ENCODE measurements around the gene PITPNB. TPM values are rescaled to one million over a fixed set of nuclear protein-coding genes. Genes with fewer than 3 reads are reported as not detected.
A peak's percentile ranks its signal among the peaks of the same experiment; 100 is the strongest.

The PITPNB gene
- total RNA-seq, 2 experiments from 2014 or later, result 73.3 to 78.4 TPM

DNA sequence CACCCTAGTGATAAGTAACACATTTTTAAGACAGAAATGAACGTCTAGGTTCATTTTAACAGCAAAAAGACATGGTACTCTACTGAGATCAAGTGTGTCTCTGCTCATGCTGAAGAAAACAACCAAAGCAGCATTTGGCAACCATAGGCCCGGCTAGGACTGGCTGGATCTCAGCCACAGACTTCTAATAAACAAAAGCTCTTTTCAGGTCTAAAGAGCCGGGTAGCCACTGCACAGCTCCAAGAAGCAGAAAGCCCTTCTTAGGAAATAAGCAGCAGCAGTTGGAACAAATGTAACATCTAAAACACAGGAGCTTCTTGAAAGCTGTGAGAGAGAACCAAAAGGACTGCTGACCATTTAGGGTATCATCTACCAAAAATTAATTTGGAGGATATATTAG lies 37.6 kb downstream of the PITPNB start:
- DNase-seq (no peak), ATAC-seq (ENCODE audit: low read depth) (no peak)
- peaks cover 14% of the 10 kb centered on the region for H3K4me1 Mint-ChIP-seq
- no peak overlapping the region for H3K4me3 Mint-ChIP-seq
- H3K27ac Mint-ChIP-seq, result no peak overlapping the region
- POLR2A ChIA-PET, result interaction anchor here (0.6 kb wide), 1 partner anchor 86 kb away, joined by 4 read pairs; no protein-coding TSS in a partner anchor
- H3K27me3 Mint-ChIP-seq, result no peaks in the 10 kb centered on the region
- H3K36me3 Mint-ChIP-seq, result peaks cover 4% of the 10 kb centered on the region
- H3K9me3 Mint-ChIP-seq, result no peaks in the 10 kb centered on the region

DNA sequence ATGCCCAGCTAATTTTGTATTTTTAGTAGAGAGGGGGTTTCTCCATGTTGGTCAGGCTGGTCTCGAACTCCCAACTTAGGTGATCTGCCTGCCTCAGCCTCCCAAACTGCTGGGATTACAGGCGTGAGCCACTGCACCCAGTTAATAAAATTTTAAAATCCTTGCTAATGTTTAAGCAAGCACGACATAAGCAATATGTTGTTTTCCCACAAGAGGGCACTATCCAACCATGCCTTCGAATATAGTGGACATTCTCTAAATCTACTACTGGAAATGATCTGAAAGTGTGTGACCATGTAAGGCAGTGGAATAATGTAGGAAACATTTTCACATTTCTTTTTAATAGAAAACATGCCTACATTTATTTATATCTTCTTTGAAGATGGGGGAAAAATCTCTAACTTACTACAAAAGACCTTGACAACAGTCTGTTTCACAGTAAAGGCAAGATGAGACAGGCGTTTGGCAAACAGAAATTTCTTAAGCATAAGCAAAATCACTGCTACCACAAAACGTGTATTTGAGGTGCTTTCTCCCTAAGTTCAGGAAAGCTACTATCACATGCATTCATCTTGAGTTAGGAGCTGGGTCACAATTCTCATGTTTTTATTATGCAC lies 38.2 kb downstream of the PITPNB start:
- Mint-ChIP-seq H3K27me3 (no peaks in the 10 kb centered on the region), H3K9me3 (no peaks in the 10 kb centered on the region), H3K27ac (no peak overlapping the region), H3K36me3 (peaks cover 3% of the 10 kb centered on the region), H3K4me3 (no peak overlapping the region), H3K4me1 (peaks cover 17% of the 10 kb centered on the region)
- ATAC-seq (ENCODE audit: low read depth) (no peak), DNase-seq (no peak)
- POLR2A ChIA-PET, result interaction anchor here (0.6 kb wide), 1 partner anchor 85 kb away, joined by 4 read pairs; no protein-coding TSS in a partner anchor

DNA sequence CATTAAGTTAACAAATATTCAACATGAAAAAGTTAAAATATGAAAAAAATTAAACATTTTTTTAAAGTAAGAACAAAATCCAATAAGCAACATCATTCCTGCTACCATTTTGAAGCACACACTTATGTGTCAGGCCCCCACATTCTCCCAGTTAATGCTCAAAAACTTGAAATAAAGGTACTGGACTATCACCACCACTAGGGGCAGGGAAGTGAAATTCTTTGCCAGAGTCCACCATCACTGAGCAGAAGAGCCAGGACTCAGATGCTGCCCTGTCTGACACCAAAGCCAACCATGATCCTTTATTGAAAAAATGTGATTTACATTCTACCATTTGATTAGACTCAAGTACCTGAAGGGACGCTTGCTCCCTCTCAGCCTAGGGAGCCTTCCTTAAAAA lies 39.1 kb downstream of the PITPNB start:
- Mint-ChIP-seq H3K27me3 (no peaks in the 10 kb centered on the region), H3K4me3 (no peak overlapping the region), H3K27ac (no peak overlapping the region), H3K9me3 (no peaks in the 10 kb centered on the region), H3K4me1 (peaks cover 23% of the 10 kb centered on the region), H3K36me3 (peaks cover 3% of the 10 kb centered on the region)
- POLR2A ChIA-PET, result no interaction called here
- DNase-seq (no peak), ATAC-seq (ENCODE audit: low read depth) (no peak)

DNA sequence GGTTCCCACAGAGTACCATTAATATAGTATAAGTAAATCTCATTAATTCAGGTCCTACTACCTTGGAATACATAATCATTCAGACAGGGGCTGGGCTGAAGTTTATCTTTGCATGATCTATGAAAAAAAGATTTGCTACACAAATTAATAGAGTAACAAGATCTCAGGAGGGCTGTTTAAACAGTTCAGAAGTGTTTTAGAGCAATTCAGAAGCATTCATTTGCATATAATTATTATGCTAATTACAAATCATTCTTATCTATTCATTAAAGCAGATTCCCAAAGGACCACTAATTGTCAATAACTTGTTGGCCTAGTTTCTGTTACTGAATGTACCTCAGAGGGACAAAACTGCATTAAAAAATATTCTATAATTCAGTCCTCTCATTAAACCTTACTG lies 40.5 kb downstream of the PITPNB start:
- no peak overlapping the region for H3K4me3 Mint-ChIP-seq
- ATAC-seq (ENCODE audit: low read depth) (no peak), DNase-seq (no peak)
- no peaks in the 10 kb centered on the region for H3K9me3 Mint-ChIP-seq
- no peaks in the 10 kb centered on the region for H3K36me3 Mint-ChIP-seq
- no peak overlapping the region for H3K27ac Mint-ChIP-seq
- peaks cover 23% of the 10 kb centered on the region for H3K4me1 Mint-ChIP-seq
- no peaks in the 10 kb centered on the region for H3K27me3 Mint-ChIP-seq
- POLR2A ChIA-PET, result no interaction called here

DNA sequence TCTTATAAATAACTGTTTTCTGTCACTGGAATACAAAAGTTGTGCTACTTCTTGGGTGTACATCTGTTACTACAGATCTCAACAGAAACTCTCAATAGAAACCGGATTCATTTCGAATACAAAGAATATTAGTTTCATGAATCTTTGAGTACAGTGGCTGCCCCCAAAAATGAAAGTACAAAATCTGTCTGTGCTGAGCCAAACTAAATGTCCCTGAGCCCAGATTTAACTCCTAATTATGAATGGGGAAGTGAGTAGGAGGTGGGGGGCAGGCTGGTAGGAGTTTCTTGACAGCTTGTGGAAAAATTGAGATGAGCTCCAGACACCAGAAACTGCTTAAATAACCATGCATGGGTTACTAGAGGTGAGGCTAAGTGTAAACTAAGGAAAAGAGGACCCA lies 41.6 kb downstream of the PITPNB start:
- no peak overlapping the region for H3K4me3 Mint-ChIP-seq
- H3K4me1 Mint-ChIP-seq, result peaks cover 23% of the 10 kb centered on the region
- POLR2A ChIA-PET, result no interaction called here
- ATAC-seq (ENCODE audit: low read depth), result no peak
- H3K27me3 Mint-ChIP-seq, result no peaks in the 10 kb centered on the region
- H3K27ac Mint-ChIP-seq, result no peak overlapping the region
- no peak for DNase-seq
- H3K9me3 Mint-ChIP-seq, result no peaks in the 10 kb centered on the region
- H3K36me3 Mint-ChIP-seq, result no peaks in the 10 kb centered on the region

DNA sequence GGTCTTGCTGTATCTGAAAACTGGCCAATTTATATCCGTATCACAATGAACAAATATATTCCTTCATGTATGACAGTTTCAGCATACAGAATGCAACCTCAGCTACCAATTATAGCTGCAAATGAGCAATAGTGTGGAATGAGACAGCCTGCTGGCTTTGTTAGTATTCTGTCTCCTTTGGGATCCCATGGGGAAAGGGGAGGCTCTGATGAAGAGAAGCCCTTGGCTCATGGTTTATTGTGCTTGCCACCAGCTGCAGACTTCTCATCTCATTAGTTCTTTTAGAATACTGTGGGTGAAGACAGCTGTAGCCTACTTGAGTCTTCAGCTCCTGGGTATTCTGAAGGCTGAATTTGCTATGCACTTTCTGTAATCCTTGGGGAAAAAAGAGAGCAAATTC lies 42.4 kb downstream of the PITPNB start:
- no peak overlapping the region for H3K27ac Mint-ChIP-seq
- H3K9me3 Mint-ChIP-seq, result no peaks in the 10 kb centered on the region
- DNase-seq, result no peak
- H3K27me3 Mint-ChIP-seq, result no peaks in the 10 kb centered on the region
- no peak overlapping the region for H3K4me3 Mint-ChIP-seq
- H3K4me1 Mint-ChIP-seq, result peaks cover 23% of the 10 kb centered on the region
- no peak for ATAC-seq (ENCODE audit: low read depth)
- H3K36me3 Mint-ChIP-seq, result peaks cover 2% of the 10 kb centered on the region
- POLR2A ChIA-PET, result interaction anchor here (1.2 kb wide), 1 partner anchor 43 kb away, joined by 3 read pairs; the partner anchor contains the start of gene PITPNB

DNA sequence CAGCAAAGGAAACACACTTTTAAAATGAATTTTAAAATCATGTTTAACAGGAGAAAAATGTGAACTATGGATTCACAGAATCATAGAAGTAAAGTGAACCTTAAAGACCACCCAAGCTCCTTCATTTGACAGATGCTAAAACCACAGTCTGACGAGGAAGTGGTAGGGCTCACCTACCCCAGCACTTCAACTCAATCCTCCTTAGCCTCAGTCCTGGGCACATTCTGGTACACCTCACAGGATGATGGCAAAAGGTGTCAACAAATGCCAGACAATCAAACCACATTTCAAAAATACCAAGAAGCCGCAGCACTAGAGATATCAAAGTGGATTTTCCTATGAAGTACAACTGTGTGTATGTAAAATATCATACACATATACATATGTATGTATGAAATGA lies 43.1 kb downstream of the PITPNB start:
- peaks cover 23% of the 10 kb centered on the region for H3K4me1 Mint-ChIP-seq
- peaks cover 5% of the 10 kb centered on the region for H3K36me3 Mint-ChIP-seq
- H3K9me3 Mint-ChIP-seq, result no peaks in the 10 kb centered on the region
- no peaks in the 10 kb centered on the region for H3K27me3 Mint-ChIP-seq
- DNase-seq, result peak; percentile 37
- H3K27ac Mint-ChIP-seq, result peak overlapping the region; percentile 32
- H3K4me3 Mint-ChIP-seq, result peak overlapping the region; percentile 30
- ATAC-seq (ENCODE audit: low read depth), result peak; percentile 81
- POLR2A ChIA-PET, result interaction anchor here (1.0 to 1.3 kb wide), 4 partner anchors 8 to 44 kb away, joined by 3 to 4 read pairs (median 3); partner anchors contain the start of gene PITPNB

DNA sequence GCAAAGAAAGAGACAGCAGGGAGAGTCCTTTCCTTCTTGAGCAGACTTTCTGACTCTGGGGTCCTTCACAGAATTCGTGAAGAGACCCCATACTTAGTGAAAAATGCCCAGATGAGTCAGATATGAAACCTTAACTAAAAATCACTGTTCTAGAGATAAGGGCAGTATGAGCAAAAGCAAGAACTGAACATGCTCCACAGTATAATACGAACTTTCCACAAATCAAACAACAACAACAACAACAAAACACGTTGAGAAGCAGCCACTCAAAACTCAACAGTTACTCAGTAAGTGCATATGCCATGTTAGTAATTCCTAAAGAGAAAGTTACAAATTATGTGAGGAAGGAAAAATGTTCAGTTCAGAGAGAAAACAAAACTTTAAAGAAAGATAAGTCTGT lies 44.3 kb downstream of the PITPNB start:
- no peak overlapping the region for H3K4me3 Mint-ChIP-seq
- no peaks in the 10 kb centered on the region for H3K9me3 Mint-ChIP-seq
- peaks cover 20% of the 10 kb centered on the region for H3K4me1 Mint-ChIP-seq
- POLR2A ChIA-PET, result interaction anchor here (1.1 to 1.3 kb wide), 2 partner anchors 38 to 44 kb away, joined by 3 to 4 read pairs; partner anchors contain the start of gene PITPNB
- no peak overlapping the region for H3K27ac Mint-ChIP-seq
- H3K36me3 Mint-ChIP-seq, result peaks cover 5% of the 10 kb centered on the region
- no peaks in the 10 kb centered on the region for H3K27me3 Mint-ChIP-seq
- ATAC-seq (ENCODE audit: low read depth) (no peak), DNase-seq (no peak)

DNA sequence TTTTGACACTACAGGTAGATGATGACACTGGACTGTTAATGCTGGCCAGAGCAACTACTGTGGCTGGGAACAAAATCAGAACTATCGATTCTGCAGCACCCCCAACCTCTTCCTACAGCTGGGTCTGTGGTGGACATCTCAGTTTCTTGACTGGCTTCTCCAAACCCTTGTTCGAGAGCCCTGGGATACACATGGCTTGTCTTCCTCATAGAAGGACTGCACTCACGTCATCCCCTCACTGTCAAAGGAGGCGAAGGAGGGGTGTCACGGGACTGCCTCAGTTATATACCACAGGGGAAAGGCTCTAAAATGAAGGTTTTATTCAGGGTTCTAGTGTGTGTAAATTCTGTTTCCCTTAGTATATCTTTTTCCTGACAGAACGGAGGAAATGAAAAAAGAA lies 44.9 kb downstream of the PITPNB start:
- no peak overlapping the region for H3K4me3 Mint-ChIP-seq
- peaks cover 5% of the 10 kb centered on the region for H3K36me3 Mint-ChIP-seq
- POLR2A ChIA-PET, result no interaction called here
- H3K27ac Mint-ChIP-seq, result no peak overlapping the region
- peaks cover 20% of the 10 kb centered on the region for H3K4me1 Mint-ChIP-seq
- DNase-seq (no peak), ATAC-seq (ENCODE audit: low read depth) (no peak)
- no peaks in the 10 kb centered on the region for H3K9me3 Mint-ChIP-seq
- H3K27me3 Mint-ChIP-seq, result no peaks in the 10 kb centered on the region

DNA sequence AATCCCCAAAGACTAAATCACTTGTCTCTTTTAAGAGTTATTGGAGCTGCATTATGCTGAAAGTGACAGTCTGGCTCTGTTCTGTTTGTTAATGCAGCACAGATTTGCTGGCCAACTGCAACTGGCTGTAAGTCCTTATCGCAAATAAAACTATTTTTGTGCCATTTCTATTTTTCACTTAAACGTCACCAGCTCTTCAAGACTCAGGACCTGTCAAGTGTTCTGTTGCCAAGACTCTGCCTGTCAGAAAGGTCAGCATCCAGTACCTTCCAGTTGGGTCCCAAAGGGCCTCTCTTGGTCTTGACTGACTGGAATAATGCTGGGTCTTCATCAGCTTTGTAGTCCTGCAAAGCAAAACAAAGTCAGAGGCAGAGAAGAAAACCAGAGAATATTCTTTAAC lies 45.6 kb downstream of the PITPNB start:
- H3K9me3 Mint-ChIP-seq, result no peaks in the 10 kb centered on the region
- no peak overlapping the region for H3K27ac Mint-ChIP-seq
- no peak overlapping the region for H3K4me3 Mint-ChIP-seq
- ATAC-seq (ENCODE audit: low read depth) (no peak), DNase-seq (no peak)
- H3K27me3 Mint-ChIP-seq, result no peaks in the 10 kb centered on the region
- H3K4me1 Mint-ChIP-seq, result peaks cover 23% of the 10 kb centered on the region
- peaks cover 5% of the 10 kb centered on the region for H3K36me3 Mint-ChIP-seq
- POLR2A ChIA-PET, result no interaction called here

DNA sequence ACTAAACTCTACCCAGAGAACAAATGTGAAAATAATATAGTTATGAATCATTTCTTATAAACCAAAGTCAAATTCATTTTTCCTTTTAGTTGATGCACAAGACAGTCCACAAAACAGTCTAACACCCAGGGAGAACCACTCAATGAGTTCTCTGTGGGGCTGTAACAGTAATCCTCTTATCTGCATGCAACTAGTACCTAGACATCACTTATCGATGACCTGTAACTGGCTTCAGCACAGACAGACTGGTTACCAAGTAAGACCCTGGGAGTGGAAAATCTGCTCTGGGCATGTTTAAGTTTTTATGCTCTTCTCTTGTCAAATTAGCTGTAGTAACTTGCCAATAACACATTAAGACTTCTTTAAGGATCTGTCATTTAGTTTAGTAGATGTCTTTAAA lies 46.6 kb downstream of the PITPNB start:
- Mint-ChIP-seq H3K4me3 (no peak overlapping the region), H3K27ac (no peak overlapping the region), H3K4me1 (peaks cover 22% of the 10 kb centered on the region), H3K27me3 (no peaks in the 10 kb centered on the region), H3K36me3 (peaks cover 7% of the 10 kb centered on the region), H3K9me3 (no peaks in the 10 kb centered on the region)
- ATAC-seq (ENCODE audit: low read depth) (no peak), DNase-seq (no peak)
- POLR2A ChIA-PET, result interaction anchor here (0.6 kb wide), 1 partner anchor 729 kb away, joined by 7 read pairs; no protein-coding TSS in a partner anchor

DNA sequence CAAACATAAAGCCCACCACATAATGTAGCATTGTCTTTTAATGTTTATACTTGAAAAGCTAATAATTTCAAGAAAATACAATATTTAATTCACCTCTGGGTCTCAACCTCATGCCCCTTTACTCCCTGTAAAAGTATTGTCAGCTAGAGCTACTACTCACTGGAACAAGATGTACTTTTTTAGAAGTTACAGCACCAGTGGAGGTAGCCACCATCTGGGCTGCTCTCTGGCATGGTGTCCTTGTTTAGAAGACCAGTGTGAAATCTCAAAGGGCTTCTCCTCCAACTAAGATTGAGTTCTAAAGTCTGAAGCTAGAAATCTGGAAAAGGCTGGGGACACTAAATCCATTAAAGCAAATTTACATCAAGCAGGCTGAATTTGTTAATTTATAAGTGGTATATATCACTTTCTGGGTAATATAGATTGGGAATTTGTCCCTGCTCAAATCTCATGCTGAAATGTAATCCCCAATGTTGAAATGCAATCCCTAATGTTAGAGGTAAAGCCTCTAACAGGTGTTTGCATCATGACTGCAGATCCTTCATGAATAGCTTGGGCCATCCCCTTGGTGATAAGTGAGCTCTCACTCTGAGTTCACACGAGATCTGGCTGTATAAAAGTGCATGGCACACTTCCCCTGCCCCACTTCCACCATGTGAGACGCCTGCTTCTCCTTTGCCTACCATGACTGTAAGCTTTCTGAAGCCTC lies 47.6 kb downstream of the PITPNB start:
- no peaks in the 10 kb centered on the region for H3K27me3 Mint-ChIP-seq
- peaks cover 9% of the 10 kb centered on the region for H3K36me3 Mint-ChIP-seq
- ATAC-seq (ENCODE audit: low read depth) (no peak), DNase-seq (no peak)
- no peak overlapping the region for H3K27ac Mint-ChIP-seq
- no peaks in the 10 kb centered on the region for H3K9me3 Mint-ChIP-seq
- peaks cover 20% of the 10 kb centered on the region for H3K4me1 Mint-ChIP-seq
- POLR2A ChIA-PET, result interaction anchor here (0.6 kb wide), 1 partner anchor 19 kb away, joined by 5 read pairs; no protein-coding TSS in a partner anchor
- H3K4me3 Mint-ChIP-seq, result no peak overlapping the region

DNA sequence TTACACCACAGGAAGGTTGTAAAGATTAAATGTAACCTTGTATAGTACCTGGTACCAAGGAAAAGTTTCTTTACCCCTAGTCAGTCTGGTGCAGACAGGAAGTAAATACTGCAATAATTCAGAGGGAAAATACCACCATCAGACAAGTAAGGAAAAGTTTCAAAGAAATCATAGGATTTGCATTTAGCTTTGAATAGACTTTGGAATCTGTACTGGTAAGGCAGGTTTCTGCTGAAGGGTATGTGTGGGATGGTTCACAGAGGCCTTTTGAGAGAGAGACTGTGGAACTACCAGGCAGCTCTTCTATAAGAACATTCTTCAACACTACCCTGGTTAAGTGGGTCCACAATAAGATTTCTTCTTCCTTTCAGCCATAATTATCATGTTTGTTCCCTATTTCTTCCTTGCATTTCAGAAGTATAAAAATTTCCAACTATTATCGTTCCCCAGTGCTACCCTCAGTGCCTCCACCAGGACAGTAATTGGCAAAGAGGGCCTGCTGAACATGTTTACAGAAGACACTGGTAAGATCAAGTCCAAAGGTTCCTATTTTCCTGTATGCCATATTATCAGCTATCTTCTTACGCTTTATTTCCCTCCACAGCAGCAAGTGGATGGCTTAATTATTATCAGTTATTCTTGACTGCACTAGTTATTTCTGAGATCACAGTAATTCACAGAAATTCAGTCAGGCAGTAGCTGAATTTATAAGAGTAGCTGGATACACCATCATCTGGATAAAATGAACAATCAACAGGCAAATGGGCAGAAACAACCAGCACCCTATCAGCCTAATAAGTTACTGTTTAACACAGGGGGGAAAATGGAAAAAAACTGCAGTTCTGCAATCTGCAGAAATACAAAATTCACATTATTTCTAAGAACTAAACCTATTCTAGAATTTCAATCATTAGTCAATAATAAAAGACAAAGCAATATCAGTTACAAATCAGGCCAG lies 48.5 kb downstream of the PITPNB start:
- H3K27ac Mint-ChIP-seq, result no peak overlapping the region
- peaks cover 13% of the 10 kb centered on the region for H3K4me1 Mint-ChIP-seq
- no peaks in the 10 kb centered on the region for H3K9me3 Mint-ChIP-seq
- ATAC-seq (ENCODE audit: low read depth) (no peak), DNase-seq (no peak)
- peaks cover 12% of the 10 kb centered on the region for H3K36me3 Mint-ChIP-seq
- POLR2A ChIA-PET, result no interaction called here
- no peak overlapping the region for H3K4me3 Mint-ChIP-seq
- no peaks in the 10 kb centered on the region for H3K27me3 Mint-ChIP-seq
